Measurements from ENCODE around the gene PLXNB3.
A peak's percentile ranks its signal among the peaks of the same experiment; 100 is the strongest.
"Not testable (repeated sequence)": the region's sequence is repeated elsewhere in the genome, so short reads cannot be mapped to it uniquely, and the experiment has no call there.

The PLXNB3 gene

DNA sequence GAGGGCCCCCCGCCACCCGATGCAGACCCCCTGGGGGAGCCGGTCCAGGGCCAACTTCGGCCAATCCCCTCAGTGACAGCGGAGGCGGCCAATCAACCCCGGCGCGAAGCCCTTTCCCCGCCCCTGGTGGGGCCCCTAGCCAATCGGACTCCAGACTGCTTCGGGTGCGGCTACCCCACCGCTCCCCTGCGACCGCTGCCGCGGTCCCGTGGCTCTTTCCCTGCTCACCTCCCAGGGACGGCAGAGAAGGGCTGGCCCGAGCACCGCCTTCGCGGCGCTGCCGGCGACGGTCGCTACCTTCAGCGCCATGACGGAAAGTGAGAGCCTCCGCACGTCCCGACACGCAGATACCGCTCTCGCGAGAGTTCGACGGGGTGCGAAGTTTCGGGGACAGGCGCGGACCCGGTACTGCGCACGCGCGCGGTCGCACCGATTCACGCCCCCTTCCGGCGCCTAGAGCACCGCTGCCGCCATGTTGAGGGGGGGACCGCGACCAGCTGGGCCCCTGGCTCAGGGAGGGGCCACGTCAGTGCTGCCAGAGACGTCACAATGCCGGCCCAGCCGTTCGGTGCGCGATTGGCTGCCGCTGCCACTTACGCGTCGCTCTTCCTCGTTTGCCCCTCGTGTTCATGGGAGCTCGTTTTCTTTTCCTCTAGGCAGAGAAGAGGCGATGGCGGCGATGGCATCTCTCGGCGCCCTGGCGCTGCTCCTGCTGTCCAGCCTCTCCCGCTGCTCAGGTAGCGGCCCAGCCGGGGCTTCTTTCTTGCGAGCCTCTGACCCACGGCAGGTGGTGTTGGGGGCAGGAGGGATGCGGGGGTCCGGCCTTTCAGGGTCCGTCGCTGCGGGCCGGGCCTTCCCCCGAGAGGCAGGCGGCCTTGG lies 30.2 kb downstream of the PLXNB3 start, which contains the start of the genes IDH3G and SSR4:
IDH3G (minus strand) TSS at position 358 of the 879 bp plus-strand sequence; CDS start at position 309, 49 bp downstream.
SSR4 (plus strand) TSS at position 651 of the 879 bp plus-strand sequence; CDS start at position 671, 20 bp downstream.
- DNase-seq: peak; percentile 96

GRCh38 chrX:153794897-153795816 lies 31.1 kb downstream of the PLXNB3 start:
- no peak for DNase-seq

DNA sequence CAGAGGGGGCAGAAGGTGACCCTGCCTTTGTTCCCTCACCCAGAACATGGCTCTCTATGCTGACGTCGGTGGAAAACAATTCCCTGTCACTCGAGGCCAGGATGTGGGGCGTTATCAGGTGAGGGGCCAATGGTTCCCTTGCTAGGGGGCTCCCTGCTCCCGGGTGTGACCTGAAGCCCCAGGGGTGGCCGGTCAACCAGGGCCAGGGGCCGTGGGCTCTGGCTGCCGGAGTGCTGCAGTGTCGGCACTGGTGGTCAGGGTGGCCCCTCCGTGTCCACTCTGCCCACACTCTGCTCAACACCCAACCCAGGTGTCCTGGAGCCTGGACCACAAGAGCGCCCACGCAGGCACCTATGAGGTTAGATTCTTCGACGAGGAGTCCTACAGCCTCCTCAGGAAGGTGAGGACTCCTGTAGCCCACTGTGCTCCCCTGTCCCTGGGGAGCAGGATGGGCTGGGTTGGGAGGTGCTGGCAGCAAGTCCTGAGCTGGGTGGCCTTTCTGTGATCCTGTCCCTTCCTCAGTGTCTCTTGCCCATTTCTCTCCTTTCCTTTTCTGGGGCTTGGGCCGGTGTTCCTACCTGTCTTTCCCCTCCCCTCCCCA lies 33.5 kb downstream of the PLXNB3 start:
- no peak for DNase-seq

DNA sequence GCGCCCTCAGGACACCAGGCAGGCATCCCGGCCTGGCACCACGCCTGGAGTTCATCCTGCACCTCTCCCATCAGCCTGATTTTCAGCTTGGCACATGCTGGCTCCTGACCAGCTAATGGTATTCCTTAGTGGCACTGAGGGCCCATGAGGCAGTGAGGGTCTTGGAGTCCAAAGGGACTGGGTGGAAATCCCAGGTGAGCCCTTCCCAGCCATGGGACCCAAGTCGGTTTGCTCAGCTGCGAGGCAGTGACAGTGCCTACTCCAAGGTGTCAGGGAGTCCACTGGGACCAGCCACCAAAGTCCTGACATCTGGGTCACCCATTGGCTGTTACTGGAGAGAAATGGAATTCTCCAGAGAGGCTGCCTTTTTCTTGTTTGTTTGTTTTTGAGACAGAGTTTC lies 35.3 kb downstream of the PLXNB3 start:
- DNase-seq: no peak

GRCh38 chrX:153800177-153800722 lies 36.2 kb downstream of the PLXNB3 start:
- no peak for DNase-seq

DNA sequence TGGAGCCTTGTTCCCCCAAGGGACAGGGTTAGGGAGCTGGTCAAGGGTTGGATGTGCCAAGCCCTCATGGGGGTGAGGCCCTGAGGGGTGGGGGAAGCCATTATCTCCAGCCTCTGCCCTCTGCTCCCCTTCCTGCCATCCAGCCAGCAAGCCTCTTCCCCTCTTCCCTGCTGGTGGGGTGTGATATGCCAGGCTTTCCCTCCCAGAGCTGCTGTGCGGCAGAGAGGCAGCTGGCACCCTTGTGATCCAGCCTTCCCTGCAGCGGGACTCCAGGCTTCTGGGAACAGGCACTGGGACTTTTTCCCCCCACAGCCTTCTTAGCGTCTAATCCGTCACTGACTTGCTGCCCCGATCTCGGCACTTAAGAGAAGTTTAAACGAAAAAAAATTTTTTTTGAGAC lies 36.7 kb downstream of the PLXNB3 start:
- no peak for DNase-seq

DNA sequence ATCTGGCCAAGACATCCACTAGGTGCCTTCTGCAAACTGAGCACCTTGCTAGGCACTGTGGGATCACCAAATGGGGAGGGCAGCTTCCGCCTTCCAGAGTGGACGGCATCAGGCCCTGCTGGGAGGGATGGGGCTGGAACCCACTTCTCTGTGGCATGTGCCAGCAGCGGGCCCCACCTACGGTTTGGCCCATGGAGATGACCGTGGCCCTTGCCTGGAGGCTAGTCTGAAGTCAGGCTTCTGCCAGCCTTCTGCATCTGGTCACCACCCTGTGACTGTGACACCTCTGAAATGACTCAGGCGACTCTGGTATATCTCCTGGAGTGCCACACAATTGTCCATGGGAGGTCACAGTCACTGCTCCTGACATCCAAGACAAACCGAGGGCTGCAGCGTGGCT lies 37.6 kb downstream of the PLXNB3 start:
- peak; percentile 14 for DNase-seq

- no peak for DNase-seq
Observed at GRCh38 chrX:153802513-153803045, 38.5 kb downstream of the PLXNB3 start.

DNA sequence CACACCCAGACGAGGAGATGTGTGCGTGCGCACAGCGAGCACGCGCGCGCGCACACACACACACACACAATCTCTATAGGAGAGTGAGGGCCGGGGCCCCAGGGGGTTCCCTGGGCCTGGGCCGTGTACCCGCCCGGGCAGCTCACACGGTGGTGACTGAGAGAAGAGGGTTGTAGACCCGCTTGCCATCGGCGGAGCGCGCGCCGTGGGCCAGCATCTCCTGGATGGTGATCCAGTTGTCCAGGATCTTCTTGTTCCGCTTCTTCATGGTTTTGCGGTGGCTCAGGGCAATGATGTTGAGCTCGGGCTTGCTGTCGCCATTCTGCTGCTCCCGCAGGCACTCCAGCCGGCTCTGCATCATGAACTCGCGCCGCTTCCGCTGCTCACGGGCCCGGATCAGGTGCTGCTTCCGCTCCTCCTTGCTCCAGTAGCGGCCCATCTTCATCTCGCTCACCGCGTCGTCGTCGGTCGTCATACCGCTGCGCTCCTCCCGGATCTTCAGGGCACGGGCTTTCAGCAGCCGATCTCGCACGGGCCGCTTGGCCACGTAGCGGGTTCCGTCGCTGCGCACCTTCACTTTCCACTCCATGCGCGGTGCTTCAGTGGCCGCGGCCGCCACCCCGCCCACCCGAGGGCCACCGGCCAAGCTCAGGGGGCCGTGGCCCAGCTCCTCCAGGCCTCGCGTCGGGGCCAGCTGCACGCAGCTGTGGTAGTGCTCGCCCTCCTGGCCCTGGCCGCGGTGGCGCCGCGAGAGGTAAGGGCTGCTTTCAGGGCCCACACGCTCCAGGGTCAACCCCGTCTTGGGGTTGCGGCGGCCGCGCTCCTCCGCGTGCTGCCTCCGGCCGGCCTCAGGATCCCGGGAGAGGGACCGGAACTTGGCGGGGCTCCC lies 39.4 kb downstream of the PLXNB3 start:
- DNase-seq: no peak

GRCh38 chrX:153804100-153804595 lies 40.1 kb downstream of the PLXNB3 start:
- no peak for DNase-seq

DNA sequence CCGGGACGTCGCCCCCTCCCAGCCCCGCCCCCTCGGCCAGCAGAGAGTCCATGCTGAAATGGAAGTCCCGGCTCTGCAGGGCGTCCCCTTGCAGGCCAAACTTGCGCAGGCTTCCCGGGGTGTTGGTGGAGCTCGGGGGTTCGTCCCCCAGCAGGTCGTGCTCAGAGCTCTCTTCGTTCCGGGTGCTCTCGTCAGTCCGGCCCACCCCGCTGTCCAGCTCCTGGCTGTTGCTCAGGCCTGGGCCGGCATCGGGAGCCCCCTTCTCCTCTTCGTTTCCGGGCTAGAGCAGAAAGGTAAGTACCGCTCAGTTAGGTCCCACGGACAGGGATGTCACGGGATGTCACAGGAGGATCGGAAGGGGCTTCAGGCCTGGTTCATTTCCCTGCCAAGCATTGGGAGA lies 40.6 kb downstream of the PLXNB3 start:
- no peak for DNase-seq

DNA sequence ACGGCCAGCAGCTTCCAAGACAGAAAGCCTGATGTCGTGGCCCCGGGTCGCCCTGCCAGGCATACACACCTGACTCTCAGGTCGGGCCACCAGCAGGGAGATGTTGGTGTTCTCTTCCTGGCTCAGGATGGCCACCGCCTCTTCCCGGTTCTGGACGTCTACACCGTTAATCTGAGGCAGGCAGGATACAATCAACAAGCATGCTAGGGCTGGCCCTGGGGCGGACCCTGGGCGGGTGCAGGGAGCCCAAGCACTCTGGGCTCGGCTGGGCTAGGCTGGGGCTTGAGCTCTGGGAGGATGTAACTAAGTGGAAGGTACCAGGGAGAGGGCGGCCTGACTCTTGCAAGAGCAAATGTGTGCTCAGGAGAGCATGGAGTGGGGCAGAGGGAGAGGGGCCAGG lies 41.4 kb downstream of the PLXNB3 start:
- no peak for DNase-seq

GRCh38 chrX:153806999-153807575 lies 43.0 kb downstream of the PLXNB3 start:
- no peak for DNase-seq

GRCh38 chrX:153807976-153808375 lies 43.9 kb downstream of the PLXNB3 start:
- DNase-seq: no peak

DNA sequence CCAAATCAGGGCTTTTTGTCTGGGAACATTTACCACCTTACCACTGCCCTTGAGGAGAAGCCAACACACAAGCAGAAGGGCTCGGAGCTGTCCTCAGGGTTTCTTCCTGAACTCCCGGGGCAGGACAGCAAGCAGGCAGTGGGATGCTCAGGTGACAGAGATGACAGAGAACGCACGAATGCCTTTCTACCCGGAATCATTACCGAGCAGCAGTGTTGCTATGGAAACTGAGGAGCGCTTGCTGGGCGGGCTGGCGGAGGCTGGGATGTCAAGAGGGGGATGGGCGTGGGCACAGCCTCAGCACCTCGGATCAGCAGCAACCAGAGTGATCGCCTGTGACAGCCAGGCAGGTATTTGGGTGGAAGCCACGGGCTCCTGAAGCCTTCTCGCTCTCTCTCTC lies 48.2 kb downstream of the PLXNB3 start:
- DNase-seq: no peak

DNA sequence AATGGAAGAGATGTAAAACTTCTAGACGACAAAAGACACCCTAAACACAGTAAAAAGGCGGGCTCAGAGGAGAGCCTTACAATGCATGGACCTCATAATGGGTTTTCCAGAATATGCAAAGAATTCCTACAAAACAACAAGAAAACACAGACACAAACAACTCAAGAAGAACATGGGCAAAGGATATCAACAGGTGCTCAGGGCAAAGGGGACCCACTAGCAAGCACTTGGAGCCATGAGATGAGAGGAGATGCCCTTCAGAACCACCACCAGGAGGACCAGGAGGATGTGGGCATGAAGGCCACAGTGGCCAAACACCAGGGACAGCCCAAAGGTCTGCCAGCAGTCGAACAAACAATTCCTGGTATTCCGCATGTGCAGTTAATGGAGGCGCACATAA lies 49.1 kb downstream of the PLXNB3 start:
- DNase-seq: no peak

DNA sequence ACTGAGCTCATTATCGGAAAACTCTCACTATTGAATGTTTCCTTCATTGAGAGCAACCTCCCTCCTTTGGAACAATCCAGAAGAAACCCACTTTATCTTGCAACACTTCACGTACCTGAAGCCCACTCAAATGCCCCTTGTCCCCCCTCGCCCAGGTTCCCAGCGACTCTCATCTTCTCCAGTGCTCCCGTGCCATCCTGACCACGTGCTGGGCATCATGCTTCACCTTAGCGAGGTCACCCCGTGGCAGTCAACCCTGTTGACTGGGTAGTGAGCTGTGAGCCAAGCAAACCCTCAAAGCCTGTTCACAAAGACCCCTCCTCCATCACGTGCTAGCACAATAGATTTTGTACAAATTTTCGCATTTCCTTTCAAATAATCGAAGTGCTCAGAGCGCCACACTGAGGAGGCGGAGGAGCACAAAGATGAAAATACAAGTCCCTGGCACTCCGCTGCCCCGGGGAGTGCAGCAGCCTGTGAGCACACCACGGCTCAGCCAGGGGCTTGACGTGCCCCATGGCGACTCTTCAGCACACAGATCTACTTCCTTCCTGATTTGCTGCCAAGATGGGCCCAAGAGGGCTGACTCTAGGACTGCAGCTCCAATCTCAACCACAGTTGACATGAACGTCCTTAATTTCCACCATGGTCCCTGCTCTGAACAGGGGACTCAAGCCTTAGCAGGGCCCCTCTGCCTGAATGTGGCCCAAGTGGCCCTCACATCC lies 50.7 kb downstream of the PLXNB3 start:
- no peak for DNase-seq

DNA sequence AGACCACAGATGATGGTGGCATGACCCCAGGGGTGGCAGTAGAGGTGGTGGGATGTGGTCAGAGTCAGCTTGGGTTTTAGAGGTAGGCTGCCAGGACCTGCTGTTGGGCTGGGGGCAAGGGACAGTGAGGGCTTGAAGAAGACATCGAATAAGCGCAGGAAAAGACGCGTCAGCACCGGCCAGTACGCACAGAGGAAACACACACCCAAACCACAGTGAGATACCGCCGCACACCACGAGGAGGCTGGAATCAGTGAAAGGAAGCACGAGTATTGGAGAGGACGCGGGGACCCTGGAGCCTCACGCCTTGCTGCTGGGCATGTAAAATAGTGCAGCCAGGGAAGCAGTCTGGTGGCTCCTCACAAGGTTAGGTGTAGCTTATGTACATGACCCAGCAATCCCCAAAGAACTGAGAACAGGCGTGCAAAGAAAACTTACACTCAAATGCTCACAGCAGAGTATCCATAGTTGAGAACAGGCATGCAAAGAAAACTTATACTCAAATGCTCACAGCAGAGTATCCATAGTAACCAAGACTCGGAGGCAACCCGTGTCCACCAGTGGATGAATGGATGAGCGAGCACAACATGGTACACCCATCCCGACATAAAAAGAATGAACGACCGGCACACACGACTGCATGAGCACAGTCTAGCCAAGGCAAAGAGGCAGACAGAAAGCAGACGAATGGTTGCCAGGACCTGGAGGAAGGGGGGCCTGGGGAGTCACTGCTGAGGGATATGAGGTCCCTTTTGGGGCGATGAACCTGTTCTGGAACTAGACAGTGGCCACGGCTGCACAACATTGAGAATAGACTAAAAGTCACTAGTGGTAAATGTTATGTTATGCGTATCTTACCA lies 53.0 kb downstream of the PLXNB3 start:
- DNase-seq: peak; percentile 11

DNA sequence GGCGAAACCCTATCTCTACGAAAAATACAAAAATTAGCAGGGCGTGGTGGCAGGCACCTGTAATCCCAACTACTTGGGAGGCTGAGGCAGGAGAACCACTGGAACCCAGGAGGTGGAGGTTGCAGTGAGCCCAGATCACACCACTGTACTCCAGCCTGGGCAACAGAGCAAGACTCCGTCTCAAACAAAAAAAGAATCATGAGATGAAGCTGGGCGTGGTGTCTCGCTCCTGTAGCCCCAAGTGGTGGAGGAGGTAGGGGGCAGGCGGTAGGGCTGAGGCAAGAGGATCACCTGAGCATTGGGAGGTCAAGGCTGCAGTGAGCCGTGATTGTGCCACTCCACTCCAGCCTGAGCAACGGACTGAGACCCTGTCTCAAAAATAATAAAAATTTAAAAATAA lies 54.0 kb downstream of the PLXNB3 start:
- DNase-seq: not testable (repeated sequence)

Data from suppressor macrophage treated with lipopolysaccharide for 4 hours (primary cell).